Neural cell (in vitro differentiated cells): Measurements from ENCODE around the gene IFITM2. TPM values are rescaled to one million over a fixed set of nuclear protein-coding genes. Genes with fewer than 3 reads are reported as not detected.

Experiments used
- H2AFZ ChIP-seq: fragments of 200-600, 300-800 bp; sonication (generic), shearing (Covaris generic); 2 replicates; pipeline ENCODE4 v1.6.0; 2014; ENCODE audit warnings: low read depth, mild to moderate bottlenecking, antibody characterized with exemption, low read length, moderate library complexity
- H3F3A ChIP-seq: fragments of 200-600 bp; shearing (Covaris generic); 2 replicates; pipeline ENCODE4 v1.6.1; 2016; ENCODE audit warnings: mild to moderate bottlenecking, moderate library complexity, mixed read lengths, antibody characterized with exemption, low read length; ENCODE audit not compliant: insufficient read depth, poor library complexity, severe bottlenecking
- H3K27ac ChIP-seq: fragments of 200-600, 300-800 bp; sonication (generic), shearing (Covaris generic); 2 replicates; pipeline ENCODE4 v1.5.1; 2014; ENCODE audit warnings: mild to moderate bottlenecking, low read length, moderate library complexity
- H3K27me3 ChIP-seq: fragments of 300-800, 200-600 bp; sonication (generic), shearing (Covaris generic); 2 replicates; pipeline ENCODE4 v1.6.0; 2014; ENCODE audit warnings: mild to moderate bottlenecking, low read depth, low read length, moderate library complexity; ENCODE audit not compliant: insufficient read depth
- H3K36me3 ChIP-seq: fragments of 300-800, 200-600 bp; sonication (generic), shearing (Covaris generic); 2 replicates; pipeline ENCODE4 v1.5.1; 2014; ENCODE audit warnings: mild to moderate bottlenecking, antibody characterized with exemption, low read length, moderate library complexity; ENCODE audit not compliant: insufficient read depth
- H3K4me2 ChIP-seq: fragments of 300-800, 200-600 bp; sonication (generic), shearing (Covaris generic); 2 replicates; pipeline ENCODE4 v1.6.0; 2014; ENCODE audit warnings: mild to moderate bottlenecking, low read length
- H3K4me3 ChIP-seq: fragments of 300-800, 200-600 bp; sonication (generic), shearing (Covaris generic); 2 replicates; pipeline ENCODE4 v1.5.1; 2014; ENCODE audit warnings: mild to moderate bottlenecking, low read length, moderate library complexity
- H3K79me2 ChIP-seq: fragments of 200-600 bp; shearing (Covaris generic); replicated peaks from 2 replicates; pipeline ENCODE4 v1.6.0; 2014; ENCODE audit warnings: mild to moderate bottlenecking, low read length, moderate library complexity; ENCODE audit not compliant: insufficient read depth
- H3K9ac ChIP-seq: fragments of 300-800, 200-600 bp; sonication (generic), shearing (Covaris generic); 2 replicates; pipeline ENCODE4 v1.6.1; 2016; ENCODE audit warnings: mild to moderate bottlenecking, low read length, mixed read lengths
- H3K9me2 ChIP-seq: fragments of 200-600 bp; shearing (Covaris generic); 2 replicates; pipeline ENCODE4 v1.6.1; 2016; ENCODE audit warnings: mild to moderate bottlenecking, low read length, mixed read lengths; ENCODE audit not compliant: insufficient read depth
- H3K9me3 ChIP-seq: fragments of 200-600, 300-800 bp; sonication (generic), shearing (Covaris generic); 2 replicates; pipeline ENCODE4 v1.6.1; 2016; ENCODE audit warnings: mild to moderate bottlenecking, mixed run types, low read length, moderate library complexity, mixed read lengths
- H4K20me1 ChIP-seq: fragments of 200-600 bp; shearing (Covaris generic); 2 replicates; pipeline ENCODE4 v1.6.1; 2016; ENCODE audit warnings: mild to moderate bottlenecking, mixed run types; ENCODE audit not compliant: insufficient read depth
- EZH2 ChIP-seq: fragments of 200-600, 300-800 bp; shearing (Covaris generic), sonication (generic); IDR thresholded peaks from 2 replicates; pipeline ENCODE4 v1.6.1; 2014; ENCODE audit warnings: antibody characterized with exemption, low read length, borderline replicate concordance, mild to moderate bottlenecking; ENCODE audit not compliant: insufficient read depth, poor library complexity, severe bottlenecking
- MXI1 ChIP-seq: fragments of 450-650 bp; conservative IDR thresholded peaks from 2 replicates; pipeline ENCODE4 v1.6.1; 2014; ENCODE audit warnings: antibody characterized with exemption, mild to moderate bottlenecking; ENCODE audit not compliant: poor library complexity, severe bottlenecking
- POLR2AphosphoS5 ChIP-seq: IDR thresholded peaks from 2 replicates; pipeline ENCODE4 v1.6.1; 2012
- RAD21 ChIP-seq: fragments of 450-650 bp; conservative IDR thresholded peaks from 2 replicates; pipeline ENCODE4 v1.6.1; 2014; ENCODE audit warnings: antibody characterized with exemption, mild to moderate bottlenecking, moderate library complexity
- SMC3 ChIP-seq: fragments of 450-650 bp; conservative IDR thresholded peaks from 2 replicates; pipeline ENCODE4 v1.6.1; 2014; ENCODE audit warnings: antibody characterized with exemption, mild to moderate bottlenecking, moderate library complexity; ENCODE audit not compliant: poor library complexity
- TAF1 ChIP-seq: IDR thresholded peaks from 2 replicates; pipeline ENCODE4 v1.6.1; 2012; ENCODE audit warnings: low read depth
- polyA plus RNA-seq: library from polyadenylated mRNA; depleted of rRNA; stranded (reverse); fragments of >200 nt; gene quantifications from 2 replicates; pipeline ENCODE4 v1.2.3, GENCODE V29; 2014
- TF ChIP-seq, protein P1 (sequence below): fragments of 450-650 bp; IDR thresholded peaks from 2 replicates; pipeline ENCODE4 v1.5.1; 2014; ENCODE audit warnings: antibody characterized with exemption, mild to moderate bottlenecking, moderate library complexity; ENCODE audit not compliant: poor library complexity, severe bottlenecking
- TF ChIP-seq, protein P2 (sequence below): IDR thresholded peaks from 2 replicates; pipeline ENCODE4 v1.6.1; 2012; ENCODE audit warnings: borderline replicate concordance

The IFITM2 gene
- polyA plus RNA-seq, 1 donor from 2014 or later, result not detected

DNA sequence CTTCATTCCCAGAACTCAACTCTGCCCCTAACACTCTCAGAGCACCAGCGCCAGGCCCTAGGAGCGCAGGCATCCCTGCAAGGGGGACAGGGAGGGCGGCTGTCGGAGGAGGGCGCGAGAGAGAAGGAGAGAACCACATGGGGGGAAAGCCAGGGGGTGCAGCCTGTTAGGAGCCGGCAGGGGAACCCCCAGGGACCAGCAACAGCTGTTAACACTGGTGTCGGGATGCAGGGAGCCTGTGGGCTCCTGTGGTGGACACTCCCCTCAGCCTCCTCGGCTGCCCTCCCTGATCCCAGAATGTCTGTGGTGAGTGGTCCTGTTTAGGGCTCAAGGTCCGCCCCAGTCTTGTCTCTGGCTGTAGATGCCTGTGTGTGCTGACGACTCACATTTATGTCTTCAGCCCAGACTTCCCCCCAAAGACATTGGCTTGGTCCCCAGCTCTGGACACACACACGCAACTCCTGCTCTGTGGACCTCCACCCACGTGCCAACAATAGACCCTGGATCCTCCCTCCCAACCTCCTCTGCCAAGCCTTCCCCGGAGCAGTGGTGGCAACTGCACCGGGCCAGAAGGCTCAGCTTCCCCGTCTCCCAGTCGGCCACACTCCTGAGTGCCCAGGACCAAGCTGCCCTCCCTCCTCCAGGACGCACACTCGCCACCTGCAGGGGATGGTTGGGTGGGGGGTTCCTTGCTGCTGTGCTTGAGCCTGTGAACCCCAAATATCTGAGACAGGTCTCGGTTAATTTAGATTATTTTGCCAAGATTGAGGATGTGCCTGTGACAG, 7.5 kb upstream of the IFITM2 start:
- Histone ChIP-seq H3K27me3 (no peaks in the 10 kb centered on the region), H3K79me2 (no peaks in the 10 kb centered on the region), H3K27ac (no peak overlapping the region), H3K9ac (no peak overlapping the region), H4K20me1 (no peaks in the 10 kb centered on the region), H2AFZ (no peak overlapping the region), H3K4me3 (no peak overlapping the region), H3K4me2 (no peak overlapping the region), H3K9me2 (no peaks in the 10 kb centered on the region), H3K36me3 (no peaks in the 10 kb centered on the region), H3F3A (no peaks in the 10 kb centered on the region), H3K9me3 (no peaks in the 10 kb centered on the region)
- TF ChIP-seq, protein P1, sequence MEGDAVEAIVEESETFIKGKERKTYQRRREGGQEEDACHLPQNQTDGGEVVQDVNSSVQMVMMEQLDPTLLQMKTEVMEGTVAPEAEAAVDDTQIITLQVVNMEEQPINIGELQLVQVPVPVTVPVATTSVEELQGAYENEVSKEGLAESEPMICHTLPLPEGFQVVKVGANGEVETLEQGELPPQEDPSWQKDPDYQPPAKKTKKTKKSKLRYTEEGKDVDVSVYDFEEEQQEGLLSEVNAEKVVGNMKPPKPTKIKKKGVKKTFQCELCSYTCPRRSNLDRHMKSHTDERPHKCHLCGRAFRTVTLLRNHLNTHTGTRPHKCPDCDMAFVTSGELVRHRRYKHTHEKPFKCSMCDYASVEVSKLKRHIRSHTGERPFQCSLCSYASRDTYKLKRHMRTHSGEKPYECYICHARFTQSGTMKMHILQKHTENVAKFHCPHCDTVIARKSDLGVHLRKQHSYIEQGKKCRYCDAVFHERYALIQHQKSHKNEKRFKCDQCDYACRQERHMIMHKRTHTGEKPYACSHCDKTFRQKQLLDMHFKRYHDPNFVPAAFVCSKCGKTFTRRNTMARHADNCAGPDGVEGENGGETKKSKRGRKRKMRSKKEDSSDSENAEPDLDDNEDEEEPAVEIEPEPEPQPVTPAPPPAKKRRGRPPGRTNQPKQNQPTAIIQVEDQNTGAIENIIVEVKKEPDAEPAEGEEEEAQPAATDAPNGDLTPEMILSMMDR, result no peak
- TF ChIP-seq RAD21 (no peak), EZH2 (no peak), TAF1 (no peak), POLR2AphosphoS5 (no peak), SMC3 (no peak), MXI1 (no peak)
- TF ChIP-seq, protein P2, sequence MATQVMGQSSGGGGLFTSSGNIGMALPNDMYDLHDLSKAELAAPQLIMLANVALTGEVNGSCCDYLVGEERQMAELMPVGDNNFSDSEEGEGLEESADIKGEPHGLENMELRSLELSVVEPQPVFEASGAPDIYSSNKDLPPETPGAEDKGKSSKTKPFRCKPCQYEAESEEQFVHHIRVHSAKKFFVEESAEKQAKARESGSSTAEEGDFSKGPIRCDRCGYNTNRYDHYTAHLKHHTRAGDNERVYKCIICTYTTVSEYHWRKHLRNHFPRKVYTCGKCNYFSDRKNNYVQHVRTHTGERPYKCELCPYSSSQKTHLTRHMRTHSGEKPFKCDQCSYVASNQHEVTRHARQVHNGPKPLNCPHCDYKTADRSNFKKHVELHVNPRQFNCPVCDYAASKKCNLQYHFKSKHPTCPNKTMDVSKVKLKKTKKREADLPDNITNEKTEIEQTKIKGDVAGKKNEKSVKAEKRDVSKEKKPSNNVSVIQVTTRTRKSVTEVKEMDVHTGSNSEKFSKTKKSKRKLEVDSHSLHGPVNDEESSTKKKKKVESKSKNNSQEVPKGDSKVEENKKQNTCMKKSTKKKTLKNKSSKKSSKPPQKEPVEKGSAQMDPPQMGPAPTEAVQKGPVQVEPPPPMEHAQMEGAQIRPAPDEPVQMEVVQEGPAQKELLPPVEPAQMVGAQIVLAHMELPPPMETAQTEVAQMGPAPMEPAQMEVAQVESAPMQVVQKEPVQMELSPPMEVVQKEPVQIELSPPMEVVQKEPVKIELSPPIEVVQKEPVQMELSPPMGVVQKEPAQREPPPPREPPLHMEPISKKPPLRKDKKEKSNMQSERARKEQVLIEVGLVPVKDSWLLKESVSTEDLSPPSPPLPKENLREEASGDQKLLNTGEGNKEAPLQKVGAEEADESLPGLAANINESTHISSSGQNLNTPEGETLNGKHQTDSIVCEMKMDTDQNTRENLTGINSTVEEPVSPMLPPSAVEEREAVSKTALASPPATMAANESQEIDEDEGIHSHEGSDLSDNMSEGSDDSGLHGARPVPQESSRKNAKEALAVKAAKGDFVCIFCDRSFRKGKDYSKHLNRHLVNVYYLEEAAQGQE, result no peak

DNA sequence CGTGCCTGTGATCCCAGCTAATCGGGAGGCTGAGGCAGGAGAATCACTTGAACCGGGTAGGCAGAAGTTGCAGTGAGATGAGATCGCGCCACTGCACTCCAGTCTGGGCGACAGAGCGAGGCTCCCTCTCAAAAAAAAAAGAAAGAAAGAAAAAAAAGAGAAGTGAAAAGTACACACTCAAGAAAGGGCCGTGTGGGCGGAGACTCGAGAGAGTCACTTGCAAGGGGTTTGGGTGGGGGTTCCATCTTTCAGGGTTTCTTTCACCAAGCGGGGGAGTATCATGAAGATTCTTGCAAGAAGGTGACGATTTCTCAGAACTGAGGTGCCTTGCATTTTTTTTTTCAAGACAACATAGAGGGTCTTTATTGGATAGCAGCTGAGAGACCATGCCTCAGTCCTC, 4.3 kb upstream of the IFITM2 start:
- Histone ChIP-seq H3F3A (no peaks in the 10 kb centered on the region), H3K9ac (no peak overlapping the region), H4K20me1 (no peaks in the 10 kb centered on the region), H3K9me2 (no peaks in the 10 kb centered on the region), H3K79me2 (no peaks in the 10 kb centered on the region), H2AFZ (no peak overlapping the region), H3K4me3 (no peak overlapping the region), H3K4me2 (no peak overlapping the region), H3K27me3 (no peaks in the 10 kb centered on the region), H3K9me3 (no peaks in the 10 kb centered on the region), H3K27ac (no peak overlapping the region), H3K36me3 (no peaks in the 10 kb centered on the region)
- TF ChIP-seq TAF1 (no peak), RAD21 (no peak)
